HFFc6 (cell line): ENCODE measurements around the gene SULT1B1. TPM values are rescaled to one million over a fixed set of nuclear protein-coding genes. Genes with fewer than 3 reads are reported as not detected.

Source experiments
- DNase-seq: peaks from one replicate; pipeline ENCODE4 v3.0.0-alpha.2; 2018
- H3K27ac Mint-ChIP-seq: 2 replicates; pipeline ENCODE4 v1.8.0; 2020; ENCODE audit warnings: mild to moderate bottlenecking, mixed read lengths
- H3K27me3 Mint-ChIP-seq: 2 replicates; pipeline ENCODE4 v1.8.0; 2021; ENCODE audit warnings: mild to moderate bottlenecking, moderate library complexity, mixed read lengths; ENCODE audit not compliant: insufficient read depth
- H3K36me3 Mint-ChIP-seq: 2 replicates; pipeline ENCODE4 v1.8.0; 2021; ENCODE audit warnings: low read depth, mixed read lengths
- H3K4me1 Mint-ChIP-seq: 2 replicates; pipeline ENCODE4 v1.8.0; 2020; ENCODE audit warnings: low read depth, mixed read lengths
- H3K4me3 Mint-ChIP-seq: 2 replicates; pipeline ENCODE4 v1.8.0; 2020; ENCODE audit warnings: mild to moderate bottlenecking, moderate library complexity, mixed read lengths
- H3K9me3 Mint-ChIP-seq: 2 replicates; pipeline ENCODE4 v1.8.0; 2020; ENCODE audit warnings: mild to moderate bottlenecking, mixed read lengths
- CTCF ChIP-seq: fragments of 200-600 bp; sonication (generic); IDR thresholded peaks from 2 replicates; pipeline ENCODE4 v1.5.0; 2021; ENCODE audit warnings: antibody characterized with exemption, mild to moderate bottlenecking
- total RNA-seq, 6 experiments: library from RNA; stranded (reverse); fragmentation: NEBNext Ultra II Directional; extraction: Animal tissue kit (Norgen Biotek cat#: 25700); gene quantifications; 2 replicates in 1 of 6; 3 replicates in 5 of 6; pipeline ENCODE4 v1.2.3, GENCODE V29; 2021

Gene SULT1B1
- total RNA-seq, 6 experiments from 2014 or later, result 0.02 TPM; not detected in 5

GRCh38 chr4:69714086-69714485, 46.3 kb downstream of the SULT1B1 start:
- Mint-ChIP-seq H3K4me1 (no peaks in the 10 kb centered on the region), H3K27me3 (no peaks in the 10 kb centered on the region; the same call in 1 of the 2 replicates), H3K4me3 (no peak overlapping the region), H3K36me3 (no peaks in the 10 kb centered on the region), H3K9me3 (peaks cover 15% of the 10 kb centered on the region), H3K27ac (no peak overlapping the region)
- no peak for TF ChIP-seq CTCF
- DNase-seq, result no peak

GRCh38 chr4:69713593-69713992, 46.8 kb downstream of the SULT1B1 start:
- H3K4me3 Mint-ChIP-seq, result no peak overlapping the region
- no peaks in the 10 kb centered on the region for H3K4me1 Mint-ChIP-seq
- DNase-seq, result no peak
- no peak for TF ChIP-seq CTCF
- H3K36me3 Mint-ChIP-seq, result no peaks in the 10 kb centered on the region
- no peak overlapping the region for H3K27ac Mint-ChIP-seq
- no peaks in the 10 kb centered on the region; the same call in 1 of the 2 replicates for H3K27me3 Mint-ChIP-seq
- peaks cover 14% of the 10 kb centered on the region for H3K9me3 Mint-ChIP-seq

GRCh38 chr4:69710580-69710979, 49.8 kb downstream of the SULT1B1 start:
- Mint-ChIP-seq H3K9me3 (peaks cover 12% of the 10 kb centered on the region), H3K27ac (no peak overlapping the region), H3K36me3 (no peaks in the 10 kb centered on the region), H3K4me1 (no peaks in the 10 kb centered on the region), H3K4me3 (no peak overlapping the region), H3K27me3 (no peaks in the 10 kb centered on the region; the same call in 1 of the 2 replicates)
- DNase-seq, result no peak
- TF ChIP-seq CTCF, result no peak

- H3K4me3 Mint-ChIP-seq, result no peak overlapping the region
- no peak overlapping the region for H3K27ac Mint-ChIP-seq
- DNase-seq, result no peak
These were observed 52.2 kb downstream of the SULT1B1 start for GRCh38 chr4:69708211-69708610.

GRCh38 chr4:69707807-69708206, 52.6 kb downstream of the SULT1B1 start:
- Mint-ChIP-seq H3K9me3 (peaks cover 11% of the 10 kb centered on the region), H3K4me3 (no peak overlapping the region), H3K36me3 (no peaks in the 10 kb centered on the region), H3K4me1 (no peaks in the 10 kb centered on the region), H3K27me3 (no peaks in the 10 kb centered on the region), H3K27ac (no peak overlapping the region)
- no peak for DNase-seq
- no peak for TF ChIP-seq CTCF

More at GRCh38 chr4:69708211-69708610, 52.2 kb downstream of the SULT1B1 start:
- Mint-ChIP-seq H3K9me3 (peaks cover 11% of the 10 kb centered on the region), H3K4me1 (no peaks in the 10 kb centered on the region), H3K27me3 (no peaks in the 10 kb centered on the region; the same call in 1 of the 2 replicates), H3K36me3 (no peaks in the 10 kb centered on the region)
- TF ChIP-seq CTCF, result no peak

- H3K27ac Mint-ChIP-seq, result no peak overlapping the region
- TF ChIP-seq CTCF, result no peak
- H3K36me3 Mint-ChIP-seq, result no peaks in the 10 kb centered on the region
These were observed 58.2 kb downstream of the SULT1B1 start for GRCh38 chr4:69702201-69702600.

More at GRCh38 chr4:69702201-69702600, 58.2 kb downstream of the SULT1B1 start:
- no peak for DNase-seq
- H3K27me3 Mint-ChIP-seq, result no peaks in the 10 kb centered on the region
- no peaks in the 10 kb centered on the region for H3K4me1 Mint-ChIP-seq
- no peak overlapping the region for H3K4me3 Mint-ChIP-seq
- peaks cover 16% of the 10 kb centered on the region for H3K9me3 Mint-ChIP-seq
